WTC11 (cell line): ENCODE data around the gene ALKBH4. TPM values are rescaled to one million over a fixed set of nuclear protein-coding genes. Genes with fewer than 3 reads are reported as not detected.

Experiments used
- ATAC-seq: fragments of 200-7000 bp; cut with Tn5 transposase; 2 replicates; pipeline ENCODE4 v1.10.0; 2021; ENCODE audit warnings: mild to moderate bottlenecking, moderate library complexity
- CTCF ChIA-PET: fragments of 300-600 bp; sonication (Branson Sonifier 250); formaldehyde crosslinking; loops from one replicate; lab custom pipeline; 2021; ENCODE audit warnings: antibody characterized with exemption; lab: Charles Lee
- POLR2A ChIA-PET: fragments of 350-600 bp; sonication (Branson Sonifier 250); formaldehyde crosslinking; loops from one replicate; lab custom pipeline; 2021; ENCODE audit warnings: antibody characterized with exemption; lab: Charles Lee
- DNase-seq: peaks from one replicate; pipeline ENCODE4 v3.0.0; 2021; ENCODE audit warnings: low spot score
- H3K27ac Mint-ChIP-seq: 2 replicates; pipeline ENCODE4 v1.8.0; 2021; ENCODE audit warnings: mixed read lengths
- H3K27me3 Mint-ChIP-seq: 2 replicates; pipeline ENCODE4 v1.8.0; 2021; ENCODE audit warnings: low read depth, mild to moderate bottlenecking, moderate library complexity, mixed read lengths
- H3K36me3 Mint-ChIP-seq: 2 replicates; pipeline ENCODE4 v1.8.0; 2021; ENCODE audit warnings: mixed read lengths
- H3K4me1 Mint-ChIP-seq: 2 replicates; pipeline ENCODE4 v1.8.0; 2022; ENCODE audit warnings: mixed read lengths
- H3K4me3 Mint-ChIP-seq: 2 replicates; pipeline ENCODE4 v1.8.0; 2021; ENCODE audit warnings: mild to moderate bottlenecking, moderate library complexity, mixed read lengths
- H3K9me3 Mint-ChIP-seq: 2 replicates; pipeline ENCODE4 v1.8.0; 2021; ENCODE audit warnings: mixed read lengths
- CBFB ChIP-seq: sonication (generic); formaldehyde crosslinking; IDR thresholded peaks from 2 replicates; pipeline ENCODE4 v1.8.1; 2022; ENCODE audit warnings: mild to moderate bottlenecking, low read depth, missing genetic modification reagents
- CREM ChIP-seq: sonication (generic); formaldehyde crosslinking; IDR thresholded peaks from 2 replicates; pipeline ENCODE4 v1.8.1; 2022; ENCODE audit warnings: mild to moderate bottlenecking, missing genetic modification reagents, moderate library complexity
- ESRRA ChIP-seq: sonication (generic); formaldehyde crosslinking; IDR thresholded peaks from 2 replicates; pipeline ENCODE4 v1.8.1; 2022; ENCODE audit warnings: mild to moderate bottlenecking, missing genetic modification reagents, borderline replicate concordance
- ETV6 ChIP-seq: sonication (generic); formaldehyde crosslinking; IDR thresholded peaks from 2 replicates; pipeline ENCODE4 v1.8.1; 2022; ENCODE audit warnings: mild to moderate bottlenecking, missing genetic modification reagents
- NR1H2 ChIP-seq: sonication (generic); formaldehyde crosslinking; IDR thresholded peaks from 2 replicates; pipeline ENCODE4 v1.9.0; 2021; ENCODE audit warnings: mild to moderate bottlenecking, moderate library complexity, missing genetic modification reagents
- NR3C1 ChIP-seq: sonication (generic); formaldehyde crosslinking; conservative IDR thresholded peaks from 2 replicates; pipeline ENCODE4 v1.8.1; 2023; ENCODE audit warnings: low read depth, mild to moderate bottlenecking, missing genetic modification reagents
- SMAD3 ChIP-seq: sonication (generic); formaldehyde crosslinking; IDR thresholded peaks from 2 replicates; pipeline ENCODE4 v1.8.0; 2022; ENCODE audit warnings: missing genetic modification reagents, mild to moderate bottlenecking, borderline replicate concordance
- TP53 ChIP-seq: sonication (generic); formaldehyde crosslinking; IDR thresholded peaks from 2 replicates; pipeline ENCODE4 v1.8.1; 2023; ENCODE audit warnings: mild to moderate bottlenecking, missing genetic modification reagents
- ZNF232 ChIP-seq: sonication (generic); formaldehyde crosslinking; IDR thresholded peaks from 2 replicates; pipeline ENCODE4 v1.8.0; 2022; ENCODE audit warnings: mild to moderate bottlenecking, missing genetic modification reagents
- ZNF263 ChIP-seq: sonication (generic); formaldehyde crosslinking; IDR thresholded peaks from 2 replicates; pipeline ENCODE4 v1.8.1; 2022; ENCODE audit warnings: low read depth, mild to moderate bottlenecking, moderate library complexity, missing genetic modification reagents
- ZNF317 ChIP-seq: sonication (generic); formaldehyde crosslinking; IDR thresholded peaks from 2 replicates; pipeline ENCODE4 v1.8.1; 2023; ENCODE audit warnings: low read depth, mild to moderate bottlenecking, moderate library complexity, missing genetic modification reagents, borderline replicate concordance
- ZNF396 ChIP-seq: fragments of 250-450 bp; sonication (Bioruptor Pico); IDR thresholded peaks from 2 replicates; pipeline ENCODE4 v1.8.0; 2021; ENCODE audit warnings: mild to moderate bottlenecking, moderate library complexity, borderline replicate concordance
- ZNF416 ChIP-seq: fragments of 250-450 bp; sonication (Bioruptor Pico); IDR thresholded peaks from 2 replicates; pipeline ENCODE4 v1.9.0; 2021; ENCODE audit warnings: mild to moderate bottlenecking, inconsistent platforms
- total RNA-seq: library from RNA; stranded (reverse); gene quantifications from 3 replicates; pipeline ENCODE4 v1.2.3, GENCODE V29; 2021
- TF ChIP-seq, protein P1 (sequence below): fragments of 250-450 bp; sonication (Bioruptor Pico); IDR thresholded peaks from 2 replicates; pipeline ENCODE4 v1.9.0; 2021; ENCODE audit warnings: mild to moderate bottlenecking
- TF ChIP-seq, protein P2 (sequence below): sonication (generic); formaldehyde crosslinking; IDR thresholded peaks from 2 replicates; pipeline ENCODE4 v1.8.0; 2022; ENCODE audit warnings: mild to moderate bottlenecking, missing genetic modification reagents
- TF ChIP-seq, protein P3 (sequence below): fragments of 200-600 bp; IDR thresholded peaks from 2 replicates; pipeline ENCODE4 v1.8.0; 2022; ENCODE audit warnings: antibody characterized with exemption
- TF ChIP-seq, protein P4 (sequence below): sonication (generic); formaldehyde crosslinking; IDR thresholded peaks from 2 replicates; pipeline ENCODE4 v1.8.0; 2023; ENCODE audit warnings: missing genetic modification reagents, mild to moderate bottlenecking, borderline replicate concordance
- TF ChIP-seq, protein P5 (sequence below): fragments of 250-450 bp; sonication (Bioruptor Pico); IDR thresholded peaks from 2 replicates; pipeline ENCODE4 v1.9.0; 2021; ENCODE audit warnings: moderate library complexity, mild to moderate bottlenecking, inconsistent platforms, borderline replicate concordance
- TF ChIP-seq, protein P6 (sequence below): sonication (generic); formaldehyde crosslinking; IDR thresholded peaks from 2 replicates; pipeline ENCODE4 v1.8.1; 2022; ENCODE audit warnings: mild to moderate bottlenecking, missing genetic modification reagents, moderate library complexity, borderline replicate concordance

Gene ALKBH4
- total RNA-seq, 1 experiment from 2014 or later: 20.4 TPM

DNA sequence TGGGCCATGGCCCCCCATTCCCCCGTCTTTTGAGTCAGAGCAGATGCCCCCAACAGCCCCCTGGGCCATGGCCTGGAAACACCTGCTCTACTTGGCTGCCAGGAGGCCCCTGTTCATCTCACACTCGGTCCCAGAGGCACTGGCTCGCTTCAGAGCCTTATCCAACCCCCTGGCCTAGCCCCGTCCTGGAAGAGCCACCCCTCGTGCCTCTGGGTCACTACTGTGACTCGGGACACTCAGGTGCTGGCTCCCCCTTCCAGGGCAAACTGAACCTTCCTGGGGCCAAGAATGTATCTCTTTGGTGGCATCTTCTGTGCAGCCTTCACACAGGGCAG, 7.1 kb upstream of the ALKBH4 start (continued):
- TF ChIP-seq ESRRA (CRISPR knock-in tag): no peak
- TF ChIP-seq, protein P1, sequence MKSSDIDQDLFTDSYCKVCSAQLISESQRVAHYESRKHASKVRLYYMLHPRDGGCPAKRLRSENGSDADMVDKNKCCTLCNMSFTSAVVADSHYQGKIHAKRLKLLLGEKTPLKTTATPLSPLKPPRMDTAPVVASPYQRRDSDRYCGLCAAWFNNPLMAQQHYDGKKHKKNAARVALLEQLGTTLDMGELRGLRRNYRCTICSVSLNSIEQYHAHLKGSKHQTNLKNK (CRISPR knock-in tag): no peak
- TF ChIP-seq, protein P2, sequence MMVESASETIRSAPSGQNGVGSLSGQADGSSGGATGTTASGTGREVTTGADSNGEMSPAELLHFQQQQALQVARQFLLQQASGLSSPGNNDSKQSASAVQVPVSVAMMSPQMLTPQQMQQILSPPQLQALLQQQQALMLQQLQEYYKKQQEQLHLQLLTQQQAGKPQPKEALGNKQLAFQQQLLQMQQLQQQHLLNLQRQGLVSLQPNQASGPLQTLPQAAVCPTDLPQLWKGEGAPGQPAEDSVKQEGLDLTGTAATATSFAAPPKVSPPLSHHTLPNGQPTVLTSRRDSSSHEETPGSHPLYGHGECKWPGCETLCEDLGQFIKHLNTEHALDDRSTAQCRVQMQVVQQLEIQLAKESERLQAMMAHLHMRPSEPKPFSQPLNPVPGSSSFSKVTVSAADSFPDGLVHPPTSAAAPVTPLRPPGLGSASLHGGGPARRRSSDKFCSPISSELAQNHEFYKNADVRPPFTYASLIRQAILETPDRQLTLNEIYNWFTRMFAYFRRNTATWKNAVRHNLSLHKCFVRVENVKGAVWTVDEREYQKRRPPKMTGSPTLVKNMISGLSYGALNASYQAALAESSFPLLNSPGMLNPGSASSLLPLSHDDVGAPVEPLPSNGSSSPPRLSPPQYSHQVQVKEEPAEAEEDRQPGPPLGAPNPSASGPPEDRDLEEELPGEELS (CRISPR knock-in tag): no peak
- no peak for TF ChIP-seq ZNF396 (CRISPR knock-in tag)
- TF ChIP-seq ETV6 (CRISPR knock-in tag): no peak
- TF ChIP-seq ZNF263 (CRISPR knock-in tag): no peak
- TF ChIP-seq ZNF317: no peak
- TF ChIP-seq ZNF416: no peak
- TF ChIP-seq SMAD3: no peak
- no peak for TF ChIP-seq CBFB (CRISPR knock-in tag)
- TF ChIP-seq, protein P3, sequence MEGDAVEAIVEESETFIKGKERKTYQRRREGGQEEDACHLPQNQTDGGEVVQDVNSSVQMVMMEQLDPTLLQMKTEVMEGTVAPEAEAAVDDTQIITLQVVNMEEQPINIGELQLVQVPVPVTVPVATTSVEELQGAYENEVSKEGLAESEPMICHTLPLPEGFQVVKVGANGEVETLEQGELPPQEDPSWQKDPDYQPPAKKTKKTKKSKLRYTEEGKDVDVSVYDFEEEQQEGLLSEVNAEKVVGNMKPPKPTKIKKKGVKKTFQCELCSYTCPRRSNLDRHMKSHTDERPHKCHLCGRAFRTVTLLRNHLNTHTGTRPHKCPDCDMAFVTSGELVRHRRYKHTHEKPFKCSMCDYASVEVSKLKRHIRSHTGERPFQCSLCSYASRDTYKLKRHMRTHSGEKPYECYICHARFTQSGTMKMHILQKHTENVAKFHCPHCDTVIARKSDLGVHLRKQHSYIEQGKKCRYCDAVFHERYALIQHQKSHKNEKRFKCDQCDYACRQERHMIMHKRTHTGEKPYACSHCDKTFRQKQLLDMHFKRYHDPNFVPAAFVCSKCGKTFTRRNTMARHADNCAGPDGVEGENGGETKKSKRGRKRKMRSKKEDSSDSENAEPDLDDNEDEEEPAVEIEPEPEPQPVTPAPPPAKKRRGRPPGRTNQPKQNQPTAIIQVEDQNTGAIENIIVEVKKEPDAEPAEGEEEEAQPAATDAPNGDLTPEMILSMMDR: no peak
- TF ChIP-seq CREM: no peak

DNA sequence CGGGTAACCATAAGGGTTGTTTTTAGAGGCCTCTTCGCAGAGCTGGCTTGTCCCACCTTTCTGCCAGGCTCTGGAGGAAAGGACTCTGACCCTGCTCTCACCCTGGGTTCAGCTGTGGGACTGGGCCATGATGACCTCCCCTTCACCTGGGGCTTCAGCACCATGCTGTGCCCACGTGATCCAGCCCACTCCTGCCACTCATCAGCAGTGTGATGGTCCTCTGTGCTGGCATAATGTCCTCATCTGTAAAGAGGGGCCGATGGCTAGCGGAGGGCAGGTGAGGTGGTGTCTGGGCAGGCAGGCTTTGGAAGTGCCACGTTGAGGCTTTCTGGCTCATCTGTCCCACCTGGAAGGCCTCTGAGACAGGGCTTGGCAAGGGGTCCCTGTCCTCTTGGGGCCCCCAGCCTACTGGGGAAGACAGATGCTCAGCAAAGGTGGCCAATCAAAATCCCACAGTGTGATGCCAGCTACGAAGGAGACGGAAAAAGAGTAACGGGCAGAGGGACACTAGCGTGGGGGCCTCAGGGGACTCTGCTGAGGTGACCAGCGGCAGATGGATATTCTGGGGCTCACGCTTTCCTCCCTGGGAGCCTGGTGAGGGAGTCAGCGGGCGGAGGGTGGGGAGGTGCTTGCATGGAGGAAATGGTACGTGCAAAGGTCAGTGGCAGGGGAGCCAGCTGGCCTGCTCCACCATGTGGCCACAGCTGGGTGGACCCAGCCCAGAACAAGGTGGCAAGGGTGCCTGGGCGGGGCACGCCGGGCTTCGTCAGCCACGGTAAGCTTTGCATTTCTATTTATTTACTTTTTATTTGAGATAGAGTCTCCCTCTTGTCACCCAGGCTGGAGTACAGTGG, 5.5 kb upstream of the ALKBH4 start:
- CTCF ChIA-PET: no interaction called here
- DNase-seq (no peak), ATAC-seq (no peak)
- Mint-ChIP-seq H3K27ac (no peak overlapping the region), H3K27me3 (no peaks in the 10 kb centered on the region), H3K4me1 (no peaks in the 10 kb centered on the region), H3K36me3 (peaks cover 3% of the 10 kb centered on the region; the same call in 1 of the 2 replicates), H3K9me3 (no peaks in the 10 kb centered on the region), H3K4me3 (no peak overlapping the region)
- TF ChIP-seq NR1H2 (no peak), ZNF232 (CRISPR knock-in tag) (no peak), NR3C1 (CRISPR knock-in tag) (no peak), ZNF317 (no peak), TP53 (CRISPR knock-in tag) (no peak), CBFB (CRISPR knock-in tag) (no peak)
- TF ChIP-seq, protein P4, sequence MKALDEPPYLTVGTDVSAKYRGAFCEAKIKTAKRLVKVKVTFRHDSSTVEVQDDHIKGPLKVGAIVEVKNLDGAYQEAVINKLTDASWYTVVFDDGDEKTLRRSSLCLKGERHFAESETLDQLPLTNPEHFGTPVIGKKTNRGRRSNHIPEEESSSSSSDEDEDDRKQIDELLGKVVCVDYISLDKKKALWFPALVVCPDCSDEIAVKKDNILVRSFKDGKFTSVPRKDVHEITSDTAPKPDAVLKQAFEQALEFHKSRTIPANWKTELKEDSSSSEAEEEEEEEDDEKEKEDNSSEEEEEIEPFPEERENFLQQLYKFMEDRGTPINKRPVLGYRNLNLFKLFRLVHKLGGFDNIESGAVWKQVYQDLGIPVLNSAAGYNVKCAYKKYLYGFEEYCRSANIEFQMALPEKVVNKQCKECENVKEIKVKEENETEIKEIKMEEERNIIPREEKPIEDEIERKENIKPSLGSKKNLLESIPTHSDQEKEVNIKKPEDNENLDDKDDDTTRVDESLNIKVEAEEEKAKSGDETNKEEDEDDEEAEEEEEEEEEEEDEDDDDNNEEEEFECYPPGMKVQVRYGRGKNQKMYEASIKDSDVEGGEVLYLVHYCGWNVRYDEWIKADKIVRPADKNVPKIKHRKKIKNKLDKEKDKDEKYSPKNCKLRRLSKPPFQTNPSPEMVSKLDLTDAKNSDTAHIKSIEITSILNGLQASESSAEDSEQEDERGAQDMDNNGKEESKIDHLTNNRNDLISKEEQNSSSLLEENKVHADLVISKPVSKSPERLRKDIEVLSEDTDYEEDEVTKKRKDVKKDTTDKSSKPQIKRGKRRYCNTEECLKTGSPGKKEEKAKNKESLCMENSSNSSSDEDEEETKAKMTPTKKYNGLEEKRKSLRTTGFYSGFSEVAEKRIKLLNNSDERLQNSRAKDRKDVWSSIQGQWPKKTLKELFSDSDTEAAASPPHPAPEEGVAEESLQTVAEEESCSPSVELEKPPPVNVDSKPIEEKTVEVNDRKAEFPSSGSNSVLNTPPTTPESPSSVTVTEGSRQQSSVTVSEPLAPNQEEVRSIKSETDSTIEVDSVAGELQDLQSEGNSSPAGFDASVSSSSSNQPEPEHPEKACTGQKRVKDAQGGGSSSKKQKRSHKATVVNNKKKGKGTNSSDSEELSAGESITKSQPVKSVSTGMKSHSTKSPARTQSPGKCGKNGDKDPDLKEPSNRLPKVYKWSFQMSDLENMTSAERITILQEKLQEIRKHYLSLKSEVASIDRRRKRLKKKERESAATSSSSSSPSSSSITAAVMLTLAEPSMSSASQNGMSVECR: no peak
- TF ChIP-seq, protein P5, sequence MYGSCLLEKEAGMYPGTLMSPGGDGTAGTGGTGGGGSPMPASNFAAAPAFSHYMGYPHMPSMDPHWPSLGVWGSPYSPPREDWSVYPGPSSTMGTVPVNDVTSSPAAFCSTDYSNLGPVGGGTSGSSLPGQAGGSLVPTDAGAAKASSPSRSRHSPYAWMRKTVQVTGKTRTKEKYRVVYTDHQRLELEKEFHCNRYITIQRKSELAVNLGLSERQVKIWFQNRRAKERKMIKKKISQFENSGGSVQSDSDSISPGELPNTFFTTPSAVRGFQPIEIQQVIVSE: no peak
- TF ChIP-seq, protein P6, sequence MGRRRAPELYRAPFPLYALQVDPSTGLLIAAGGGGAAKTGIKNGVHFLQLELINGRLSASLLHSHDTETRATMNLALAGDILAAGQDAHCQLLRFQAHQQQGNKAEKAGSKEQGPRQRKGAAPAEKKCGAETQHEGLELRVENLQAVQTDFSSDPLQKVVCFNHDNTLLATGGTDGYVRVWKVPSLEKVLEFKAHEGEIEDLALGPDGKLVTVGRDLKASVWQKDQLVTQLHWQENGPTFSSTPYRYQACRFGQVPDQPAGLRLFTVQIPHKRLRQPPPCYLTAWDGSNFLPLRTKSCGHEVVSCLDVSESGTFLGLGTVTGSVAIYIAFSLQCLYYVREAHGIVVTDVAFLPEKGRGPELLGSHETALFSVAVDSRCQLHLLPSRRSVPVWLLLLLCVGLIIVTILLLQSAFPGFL: no peak
- POLR2A ChIA-PET: no interaction called here
